ENCODE measurements around the gene SLC35F3.
"Not testable (repeated sequence)": the region's sequence is repeated elsewhere in the genome, so short reads cannot be mapped to it uniquely, and the experiment has no call there.

SLC35F3 gene

DNA sequence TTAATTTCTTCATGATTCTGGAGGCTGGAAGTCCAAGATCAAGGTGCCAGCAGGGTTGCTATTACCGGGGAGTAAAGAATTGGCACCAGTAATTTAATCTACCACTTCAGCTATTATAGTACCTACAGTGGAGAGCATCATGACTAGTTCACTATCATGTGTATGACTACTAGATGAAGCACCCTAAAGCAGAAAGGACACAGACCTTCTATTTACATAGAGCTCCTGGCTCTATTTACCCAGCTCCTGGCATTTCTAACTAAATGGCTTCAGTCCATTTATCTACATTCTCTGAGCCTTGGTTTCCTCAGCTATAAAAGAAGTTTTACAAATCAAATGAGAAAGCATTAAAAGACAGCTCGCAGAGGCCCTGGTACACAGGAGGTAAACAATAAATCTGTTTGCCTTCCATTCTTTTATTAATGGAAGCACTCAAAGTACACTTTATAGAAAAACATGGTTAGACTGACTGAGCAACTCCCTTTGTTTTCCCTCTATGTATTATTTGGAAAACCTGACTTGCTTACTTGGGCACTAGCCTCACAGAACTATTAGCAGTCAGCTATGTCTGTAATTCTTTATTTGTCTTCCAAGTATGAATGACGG, 203.0 kb downstream of the SLC35F3 start:
- no peak for DNase-seq (ENCODE audit: low spot score)

DNA sequence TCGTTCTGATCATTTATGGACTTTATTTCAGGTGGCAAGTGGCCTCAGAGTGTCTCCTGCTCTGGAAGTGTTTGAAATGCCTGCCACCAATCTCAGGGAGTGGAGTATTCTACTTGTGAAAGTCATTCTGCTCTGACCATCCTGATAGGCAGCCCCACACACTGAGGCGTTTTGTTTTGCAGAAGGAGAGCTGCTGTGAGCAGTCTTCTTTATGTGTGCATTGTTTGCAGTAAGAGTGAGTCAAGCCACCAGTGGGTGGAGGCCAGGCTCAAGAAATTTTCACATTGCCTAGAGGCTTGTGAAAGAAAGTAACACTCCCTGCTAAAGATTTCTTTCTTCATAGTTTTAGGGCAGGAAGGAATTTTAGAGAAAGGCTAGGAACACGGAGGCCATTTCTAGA, 204.4 kb downstream of the SLC35F3 start:
- DNase-seq (ENCODE audit: low spot score), result no peak

DNA sequence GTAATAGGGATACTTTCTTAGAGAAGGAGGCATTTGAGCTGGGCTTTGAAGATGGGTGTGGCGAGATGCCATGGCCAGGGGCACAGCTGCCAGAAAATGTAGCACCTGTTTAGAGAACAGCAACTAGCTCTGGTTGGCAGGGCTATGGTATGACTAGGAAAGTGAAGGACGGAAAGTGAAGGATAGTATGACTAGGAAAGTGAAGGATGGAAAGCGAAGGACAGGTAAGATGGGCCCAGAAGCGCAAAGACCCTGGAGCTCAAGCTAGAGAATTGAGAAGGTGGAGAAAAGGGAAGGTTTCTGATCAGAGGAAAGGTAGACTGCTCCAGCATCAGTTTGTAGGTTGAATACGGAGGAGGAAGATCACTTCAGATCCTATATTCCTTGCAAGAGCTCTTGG, 205.4 kb downstream of the SLC35F3 start:
- DNase-seq (ENCODE audit: low spot score), result no peak

DNA sequence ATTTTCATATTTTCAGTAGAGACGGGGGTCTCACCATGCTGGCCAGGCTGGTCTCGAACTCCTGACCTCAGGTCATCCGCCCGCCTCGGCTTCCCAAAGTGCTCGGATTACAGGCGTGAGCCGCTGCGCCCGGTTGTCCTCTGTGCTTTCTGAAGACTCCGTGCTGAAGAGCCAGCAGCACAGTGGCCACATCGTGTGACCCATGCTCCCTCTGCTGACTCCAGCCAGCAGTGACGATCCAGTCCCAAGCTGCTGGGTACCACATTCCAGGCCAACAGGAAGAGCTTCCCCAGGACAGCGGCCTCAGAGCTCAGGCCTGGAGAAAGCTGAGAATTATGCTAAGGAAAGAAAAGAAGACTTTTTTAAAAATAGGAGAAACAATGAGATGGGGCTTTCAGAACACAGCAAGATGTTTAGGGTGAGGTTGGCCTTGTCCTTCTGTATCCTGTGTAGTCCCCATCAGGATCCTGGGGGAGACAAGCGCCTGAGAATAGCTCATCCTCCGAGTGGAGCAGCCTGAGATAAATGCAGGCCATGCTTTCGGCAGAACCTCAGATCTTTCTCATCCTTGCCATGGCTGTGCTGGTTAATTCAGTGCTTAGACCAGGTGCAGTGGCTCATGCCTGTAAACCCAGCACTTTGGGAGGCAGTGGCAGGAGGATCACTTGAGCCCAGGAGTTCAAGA, 207.1 kb downstream of the SLC35F3 start:
- DNase-seq (ENCODE audit: low spot score), result peak; percentile 8

DNA sequence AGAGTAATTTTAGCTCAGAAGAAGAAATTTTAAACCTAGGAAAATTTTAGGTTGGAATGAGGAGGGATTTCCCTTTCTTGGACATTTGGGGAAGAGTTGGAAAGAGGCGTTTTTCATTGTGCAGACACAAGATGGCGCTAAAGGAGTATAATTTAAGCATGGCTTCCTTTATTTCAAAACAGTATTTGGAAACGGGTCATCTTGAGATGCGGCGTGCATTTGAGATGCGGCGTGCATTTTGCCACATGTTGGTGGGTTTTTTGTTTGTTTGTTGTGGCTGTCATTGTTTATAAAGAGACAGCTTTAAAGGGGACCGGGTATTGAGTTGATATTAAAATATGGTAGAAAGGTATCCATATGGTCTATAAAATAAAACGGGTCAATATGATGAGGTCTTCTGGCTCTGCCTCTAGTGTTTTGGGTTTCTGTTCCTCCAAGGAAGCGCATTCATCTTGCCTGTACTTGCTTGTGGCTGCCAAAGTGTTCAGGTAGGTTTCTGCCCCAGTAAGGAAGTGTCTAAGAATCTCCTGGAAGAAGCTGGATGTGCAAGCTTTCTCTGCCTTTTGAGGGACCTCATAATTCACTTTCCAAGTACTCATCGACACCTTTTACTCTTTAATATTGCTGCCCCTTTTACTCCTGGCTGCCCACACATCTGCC, 210.3 kb downstream of the SLC35F3 start:
- peak; percentile 57 for DNase-seq (ENCODE audit: low spot score)

DNA sequence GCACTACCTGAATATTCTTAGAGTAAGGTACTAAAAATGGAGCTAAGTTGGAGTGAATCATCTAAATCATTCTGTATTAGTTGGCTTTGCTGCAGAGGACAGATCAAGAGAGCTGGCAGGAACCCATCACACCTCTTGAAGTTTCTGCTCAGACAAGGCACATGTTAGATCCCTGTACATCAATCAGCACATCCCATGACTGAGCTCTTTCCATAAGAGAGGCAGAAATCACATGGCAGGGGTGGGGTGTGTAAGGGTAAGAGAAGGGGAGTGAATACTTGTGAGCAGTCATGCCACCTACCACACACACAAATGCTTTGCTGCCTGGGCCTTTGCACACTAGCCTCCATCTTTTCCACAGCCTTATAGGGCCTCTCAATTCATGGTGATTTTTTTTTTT, 214.4 kb downstream of the SLC35F3 start:
- no peak for DNase-seq (ENCODE audit: low spot score)

DNA sequence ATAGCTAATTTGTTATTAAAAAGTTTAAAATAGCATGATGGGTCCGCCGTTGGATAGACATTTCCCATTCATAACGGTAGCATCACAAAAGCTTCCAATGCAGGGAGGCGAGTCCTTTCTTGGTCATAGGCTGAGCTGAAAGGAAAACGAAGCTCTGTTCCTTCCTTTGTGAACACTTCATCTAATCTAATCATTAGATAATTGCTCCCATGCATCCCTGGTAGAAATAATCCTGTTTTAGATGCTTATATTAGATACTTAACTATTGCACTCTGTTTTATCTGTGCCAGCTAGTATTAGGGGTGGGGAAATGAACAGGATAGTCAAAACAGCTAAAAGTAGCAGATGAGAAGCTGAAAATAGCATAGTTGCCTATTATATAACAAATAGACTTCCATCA, 215.0 kb downstream of the SLC35F3 start:
- DNase-seq (ENCODE audit: low spot score), result no peak

DNA sequence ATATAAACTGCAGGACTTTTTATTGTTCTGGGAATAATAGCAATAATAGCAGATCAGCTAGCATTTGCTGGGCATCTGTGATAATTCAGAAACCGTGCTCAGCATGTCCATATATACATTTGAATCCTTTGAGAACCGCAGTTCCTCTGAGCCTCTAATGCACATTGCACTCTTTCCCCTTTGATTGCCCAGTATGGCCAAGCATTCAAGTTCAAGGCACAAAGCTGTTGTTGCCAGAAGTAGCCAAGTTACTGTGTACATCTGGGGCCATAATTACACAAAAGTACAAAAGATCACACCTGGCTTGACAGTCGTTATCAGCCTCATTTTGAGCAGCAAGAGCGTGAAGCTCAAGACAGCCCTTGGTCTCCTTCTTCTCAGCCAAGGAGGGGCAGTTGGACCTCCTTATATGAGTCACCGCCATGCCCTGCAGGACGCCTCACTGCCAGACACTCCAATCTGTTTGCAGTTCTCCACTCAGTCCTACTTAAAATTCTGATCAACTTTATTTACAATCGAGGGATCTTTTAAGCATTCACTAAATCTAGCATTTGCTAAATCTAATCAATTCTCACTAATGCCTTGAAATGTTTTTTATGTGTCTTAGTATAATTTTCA, 216.0 kb downstream of the SLC35F3 start:
- DNase-seq (ENCODE audit: low spot score), result no peak

DNA sequence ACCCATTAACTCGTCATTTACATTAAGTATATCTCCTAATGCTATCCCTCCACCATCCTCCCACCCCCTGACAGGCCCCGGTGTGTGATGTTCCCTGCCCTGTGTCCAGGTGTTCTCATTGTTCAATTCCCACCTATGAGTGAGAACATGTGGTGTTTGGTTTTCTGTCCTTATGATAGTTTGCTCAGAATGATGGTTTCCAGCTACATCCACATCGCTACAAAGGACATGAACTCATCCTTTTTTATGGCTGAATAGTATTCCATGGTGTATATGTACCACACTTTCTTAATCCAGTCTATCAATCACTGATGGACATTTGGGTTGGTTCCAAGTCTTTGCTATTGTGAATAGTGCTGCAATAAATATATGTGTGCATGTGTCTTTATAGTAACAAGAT, 217.2 kb downstream of the SLC35F3 start:
- DNase-seq (ENCODE audit: low spot score), result not testable (repeated sequence)

DNA sequence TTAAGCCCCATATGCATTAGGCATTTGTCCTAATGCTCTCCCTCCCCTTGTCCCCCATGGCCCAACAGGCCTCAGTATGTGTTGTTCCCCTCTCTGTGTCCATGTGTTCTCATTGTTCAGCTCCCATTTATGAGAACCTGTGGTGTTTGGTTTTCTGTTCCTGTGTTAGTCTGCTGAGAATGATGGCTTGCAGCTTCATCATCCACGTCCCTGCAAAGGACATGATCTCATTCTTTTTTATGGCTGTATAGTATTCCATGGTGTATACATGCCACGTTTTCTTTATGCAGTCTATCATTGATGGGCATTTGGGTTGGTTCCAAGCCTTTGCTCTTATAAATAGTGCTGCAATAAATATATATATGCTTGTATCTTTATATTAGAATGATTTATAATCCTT, 218.1 kb downstream of the SLC35F3 start:
- not testable (repeated sequence) for DNase-seq (ENCODE audit: low spot score)

DNA sequence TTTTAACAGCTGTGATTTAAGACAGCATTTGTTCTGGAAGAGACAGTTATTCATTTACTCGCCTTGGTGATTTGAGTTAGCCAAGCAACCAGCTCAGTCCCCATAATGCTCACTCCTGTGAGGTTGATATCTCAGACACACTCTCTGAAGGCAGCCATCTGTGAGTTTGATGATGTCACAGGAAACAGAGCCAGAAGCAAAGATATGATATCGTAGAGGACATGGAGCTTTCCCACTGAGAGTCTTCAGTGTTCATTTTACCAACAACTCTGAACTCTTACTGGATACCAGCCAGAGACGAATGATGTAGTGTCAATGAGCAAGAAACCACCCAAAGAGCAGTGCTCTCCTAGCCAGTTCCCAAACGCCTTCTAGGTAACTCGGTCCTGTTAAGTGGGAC, 219.4 kb downstream of the SLC35F3 start:
- DNase-seq (ENCODE audit: low spot score), result no peak

DNA sequence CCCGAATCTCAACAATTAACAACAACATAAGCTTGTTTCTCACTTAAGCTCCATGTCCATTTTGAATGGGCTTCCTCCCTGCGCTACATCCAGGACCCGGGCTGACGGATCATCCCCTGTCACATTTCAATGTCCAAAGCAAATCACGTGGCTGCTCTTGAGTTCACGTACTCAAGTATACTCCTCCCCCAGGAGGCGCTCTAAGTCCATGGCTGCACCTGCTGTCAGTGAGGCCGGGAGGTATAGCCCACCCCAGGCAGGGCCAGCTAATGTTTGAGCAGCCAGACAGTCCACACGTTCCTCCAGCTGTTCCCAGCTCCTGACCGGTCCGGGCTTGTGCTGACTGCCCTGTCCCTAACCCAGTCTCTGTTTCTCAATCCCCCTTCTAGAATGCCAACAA, 220.8 kb downstream of the SLC35F3 start:
- peak; percentile 13 for DNase-seq (ENCODE audit: low spot score)

DNA sequence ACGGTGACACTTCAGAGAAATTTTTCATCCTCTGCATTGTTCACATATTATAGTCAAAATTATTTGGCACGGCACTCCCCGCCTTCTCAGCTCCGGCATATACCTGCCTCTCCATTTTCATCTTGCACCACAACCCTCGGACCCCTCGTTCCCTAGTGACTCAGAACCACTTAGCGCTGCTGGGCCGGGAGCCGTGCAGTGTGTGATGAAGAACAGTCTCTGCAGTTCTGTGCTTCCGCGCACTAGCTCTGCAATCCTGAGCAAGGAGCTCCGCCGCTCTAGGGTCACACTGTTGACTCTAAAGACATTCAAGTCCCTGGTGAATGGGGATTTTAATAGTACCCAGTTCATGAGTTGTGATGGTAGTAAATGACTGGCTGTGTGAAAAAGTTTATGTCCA, 221.2 kb downstream of the SLC35F3 start:
- DNase-seq (ENCODE audit: low spot score), result no peak

DNA sequence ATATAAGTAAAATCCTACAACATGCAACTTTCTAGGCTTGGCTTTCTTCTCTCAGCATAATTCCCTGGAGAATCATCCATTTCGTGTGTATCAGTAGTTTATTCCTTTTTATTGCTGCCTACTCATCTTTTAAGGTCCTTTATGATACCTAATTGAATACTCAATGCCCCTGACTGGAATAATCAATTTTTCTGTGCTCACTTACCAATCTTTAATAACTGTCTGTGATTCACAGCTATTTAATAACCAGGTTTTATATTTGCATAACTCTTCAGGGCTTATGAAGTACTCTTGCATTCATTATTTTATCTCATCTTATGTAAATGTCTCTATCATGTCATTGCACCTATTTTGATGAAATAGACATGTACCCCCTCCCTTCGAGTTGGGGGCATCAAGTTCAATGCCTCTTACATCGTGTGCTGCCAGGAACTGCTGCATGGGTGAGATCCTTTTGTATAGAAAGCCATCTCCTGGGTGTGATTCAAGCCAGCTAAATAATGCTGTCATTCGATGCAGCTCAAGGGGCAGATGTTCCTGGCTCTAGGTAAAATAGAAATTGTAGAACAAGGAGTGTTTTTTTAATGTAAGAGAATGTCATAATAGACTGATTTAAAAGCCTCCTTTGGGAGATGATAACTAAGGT, 222.7 kb downstream of the SLC35F3 start:
- DNase-seq (ENCODE audit: low spot score), result no peak

DNA sequence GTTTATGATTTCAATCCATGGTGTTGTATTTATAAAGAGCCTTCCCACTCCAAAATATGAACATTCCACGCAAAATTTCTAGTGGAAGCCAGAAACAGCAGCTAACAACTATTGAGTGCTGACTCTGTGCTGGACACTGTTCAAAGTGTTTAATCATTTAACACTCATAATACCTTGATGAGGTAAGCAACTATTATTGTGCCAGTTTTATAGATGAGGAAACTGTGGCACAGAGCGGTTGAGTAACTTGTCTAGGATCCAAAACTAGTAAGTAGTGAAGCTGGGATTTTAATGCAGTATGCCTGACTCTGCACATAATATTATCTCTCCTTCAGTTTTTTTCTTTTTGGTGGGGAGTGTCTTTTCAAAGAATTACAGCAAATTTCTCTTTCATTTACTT, 228.3 kb downstream of the SLC35F3 start:
- DNase-seq (ENCODE audit: low spot score), result no peak

DNA sequence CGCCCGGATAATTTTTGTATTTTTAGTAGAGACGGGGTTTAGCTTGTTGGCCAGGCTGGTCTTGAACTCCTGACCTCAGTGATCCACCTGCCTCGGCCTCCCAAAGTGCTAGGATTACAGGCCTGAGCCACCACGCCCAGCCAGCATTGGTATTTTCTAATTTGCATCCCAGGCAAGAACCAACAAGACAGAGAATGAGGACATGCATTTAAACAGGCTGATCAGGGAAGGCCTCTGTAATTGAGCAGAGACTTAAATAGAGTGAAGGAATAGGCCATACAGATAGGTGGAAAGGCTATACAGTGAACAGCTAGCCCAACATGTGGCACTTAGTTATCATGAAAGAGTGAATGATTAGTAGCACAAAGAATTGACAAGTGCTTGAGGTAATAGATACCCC, 230.4 kb downstream of the SLC35F3 start:
- DNase-seq (ENCODE audit: low spot score), result no peak

DNA sequence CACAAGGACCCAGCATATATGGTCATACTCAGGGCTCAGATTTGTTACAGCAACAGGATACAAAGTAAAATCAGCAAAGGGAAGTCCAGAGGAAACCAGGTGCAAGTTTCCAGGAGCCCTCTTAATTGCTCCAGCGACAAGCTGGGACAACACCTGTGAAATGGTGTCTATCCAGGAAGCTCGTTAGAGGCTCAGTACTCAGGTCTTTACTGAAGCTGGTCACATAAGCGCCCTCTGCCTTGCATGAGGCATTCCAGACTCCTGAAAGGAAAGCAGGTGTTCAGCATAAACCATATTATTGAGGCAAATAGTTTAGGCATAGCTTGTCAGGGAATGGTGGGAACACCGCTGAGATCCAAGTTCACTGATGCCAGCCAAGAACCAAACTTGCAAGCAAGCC, 231.0 kb downstream of the SLC35F3 start:
- no peak for DNase-seq (ENCODE audit: low spot score)

DNA sequence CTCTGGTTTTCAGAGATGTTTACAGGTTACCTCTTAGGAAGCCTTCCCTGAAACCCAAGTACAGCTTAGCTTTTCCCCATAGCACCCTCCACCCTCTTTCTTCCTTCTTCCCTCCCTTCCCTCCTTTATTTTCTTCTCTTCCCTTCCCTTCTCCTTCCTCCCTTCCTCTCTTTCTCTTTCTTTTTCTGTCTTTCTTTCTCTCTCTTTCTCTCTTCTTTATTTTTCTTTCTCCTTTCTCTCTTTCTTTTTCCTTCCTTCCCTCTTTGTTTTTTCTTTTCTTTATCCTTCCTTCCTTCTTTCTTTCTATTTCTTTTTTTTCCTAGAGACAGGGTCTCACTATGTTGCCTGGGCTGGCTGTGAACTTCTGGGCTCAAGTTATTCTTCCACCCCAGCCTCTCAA, 231.6 kb downstream of the SLC35F3 start:
- no peak for DNase-seq (ENCODE audit: low spot score)

DNA sequence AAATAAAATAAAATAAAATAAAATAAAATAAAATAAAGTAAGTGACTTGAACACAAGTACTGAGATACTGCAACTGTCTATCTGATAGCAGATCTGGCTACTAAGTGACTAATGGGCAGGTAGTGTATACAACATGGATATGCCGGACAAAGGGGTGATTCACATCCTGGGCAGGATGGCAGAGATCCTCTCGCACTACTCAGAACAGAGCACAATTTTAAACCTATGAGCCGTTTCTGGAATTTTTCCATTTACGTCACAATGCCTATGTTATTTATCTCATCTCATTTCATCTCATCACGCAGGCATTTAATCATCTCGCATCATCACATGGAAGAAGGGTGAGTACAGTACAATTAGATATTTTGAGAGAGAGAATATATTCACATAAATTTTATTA, 235.5 kb downstream of the SLC35F3 start:
- no peak for DNase-seq (ENCODE audit: low spot score)

DNA sequence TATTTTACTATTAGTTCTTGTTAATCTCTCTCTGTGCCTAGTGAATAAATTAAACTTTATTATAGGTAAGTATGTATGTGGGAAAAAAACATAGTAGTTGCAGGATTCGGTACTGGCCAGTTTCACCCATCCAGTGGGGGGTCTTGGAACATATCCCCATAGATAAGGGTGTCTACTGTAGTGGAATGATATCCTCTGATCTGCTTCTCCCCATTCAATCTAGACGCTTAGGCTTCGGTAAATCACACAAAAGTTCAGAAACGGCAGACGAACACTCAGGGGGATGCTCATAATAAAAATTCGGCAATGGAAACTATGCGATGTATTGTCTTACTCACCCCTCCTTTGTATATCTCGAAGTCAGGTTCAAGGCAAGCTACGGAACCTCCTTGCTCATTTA, 235.9 kb downstream of the SLC35F3 start:
- no peak for DNase-seq (ENCODE audit: low spot score)

DNA sequence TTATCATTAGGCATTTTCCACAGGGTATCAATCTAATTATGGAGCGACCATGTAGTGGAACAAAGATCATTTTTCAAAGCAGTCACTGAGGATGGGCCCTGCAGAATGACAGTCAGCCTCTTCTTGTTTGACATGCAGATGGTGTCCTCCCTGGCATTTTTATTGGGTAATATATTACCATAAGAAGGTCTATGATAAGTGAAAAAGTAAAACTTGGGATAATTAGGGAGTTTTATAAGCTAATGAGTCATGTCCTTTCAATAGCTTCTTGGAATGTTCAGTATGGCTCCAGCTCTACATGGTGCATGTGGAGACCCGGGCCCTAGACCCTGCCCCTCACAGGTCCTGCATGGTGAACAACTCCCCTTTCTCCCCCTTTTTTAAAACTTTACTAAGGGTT, 236.5 kb downstream of the SLC35F3 start:
- DNase-seq (ENCODE audit: low spot score), result no peak

DNA sequence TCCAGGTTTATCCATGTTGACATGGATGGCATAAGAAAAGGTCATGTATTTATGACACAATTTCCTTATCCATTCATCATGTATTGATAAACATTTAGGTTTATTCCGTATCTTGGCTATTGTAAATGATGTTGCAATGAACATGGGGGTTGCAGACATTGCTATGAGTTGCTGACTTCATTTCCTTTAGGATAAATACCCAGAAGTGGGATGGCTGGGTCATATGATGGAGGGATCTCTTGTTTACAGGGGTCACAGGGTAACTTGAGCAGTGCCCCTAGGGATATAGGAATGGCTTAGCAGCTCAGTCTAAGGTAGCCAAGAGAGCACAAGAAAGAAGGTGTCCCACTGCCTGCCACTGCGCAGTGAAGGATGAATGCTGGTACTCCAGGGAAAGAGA, 239.2 kb downstream of the SLC35F3 start:
- DNase-seq (ENCODE audit: low spot score), result no peak

DNA sequence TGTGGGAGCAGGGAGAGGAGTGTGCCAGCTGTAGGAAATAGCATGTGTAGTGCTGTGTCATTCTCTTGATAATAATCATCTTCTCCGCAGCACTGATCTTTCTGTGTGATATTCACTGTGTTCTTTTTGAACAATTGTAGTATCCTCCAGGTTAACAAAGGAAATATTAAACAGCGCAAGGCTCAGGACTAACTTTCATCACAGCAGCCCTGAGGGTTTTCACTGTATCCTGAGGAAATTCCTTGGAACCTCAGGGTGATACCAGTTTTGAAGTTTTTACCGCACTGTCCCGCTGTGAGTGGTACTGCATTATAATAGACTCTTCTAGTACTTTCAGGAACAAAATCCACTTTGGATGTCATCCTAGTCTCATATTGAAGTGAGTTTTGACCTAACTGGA, 240.4 kb downstream of the SLC35F3 start:
- DNase-seq (ENCODE audit: low spot score), result no peak
